SK-N-SH (cell line): Measurements from ENCODE around the gene BTBD9. TPM values are rescaled to one million over a fixed set of nuclear protein-coding genes. Genes with fewer than 3 reads are reported as not detected.

Experiments
- CTCF ChIA-PET: fragments of 300-600, 350-600 bp; formaldehyde crosslinking; extraction: SDS; loops from one replicate; lab custom pipeline; 2021; lab: Yijun Ruan, JAX
- POLR2A ChIA-PET: fragments of 350-600 bp; sonication (Branson Sonifier 250); formaldehyde crosslinking; extraction: SDS; loops from one replicate; lab custom pipeline; 2020; ENCODE audit warnings: antibody characterized with exemption, inconsistent platforms; lab: Yijun Ruan, JAX
- DNase-seq: peaks from one replicate; pipeline ENCODE4 v3.0.0; 2012
- H2AFZ ChIP-seq: fragments of 200-600 bp; sonication (generic); 2 replicates; pipeline ENCODE4 v1.8.1; 2016; ENCODE audit warnings: antibody characterized with exemption, mild to moderate bottlenecking, low read depth
- H3F3A ChIP-seq: fragments of 200-600 bp; sonication (generic); replicated peaks from 2 replicates; pipeline ENCODE3; 2016; ENCODE audit warnings: antibody characterized with exemption, mild to moderate bottlenecking; ENCODE audit not compliant: insufficient read depth
- H3K27ac ChIP-seq, 2 experiments: fragments of 200-500 bp in 1 of 2; fragments of 200-600 bp in 1 of 2; sonication (Bioruptor generic) in 1 of 2; sonication (generic), shearing (Covaris generic) in 1 of 2; 2 replicates each; pipeline versions ENCODE4 v1.5.1 to v1.6.1; 2014 to 2016; ENCODE audit warnings: low read depth in 2 of 2, inconsistent platforms in 1 of 2, low read length in 1 of 2, mild to moderate bottlenecking in 1 of 2, mixed read lengths in 1 of 2
- H3K27me3 ChIP-seq: fragments of 200-600 bp; sonication (generic), shearing (Covaris generic); 2 replicates; pipeline ENCODE4 v1.6.1; 2016; ENCODE audit warnings: mixed run types; ENCODE audit not compliant: insufficient read depth
- H3K36me3 ChIP-seq, 2 experiments: fragments of 200-500 bp in 1 of 2; fragments of 200-600 bp in 1 of 2; sonication (Bioruptor generic) in 1 of 2; sonication (generic) in 1 of 2; replicated peaks in 1 of 2; 2 replicates each; pipeline versions ENCODE3 to v1.5.1; 2014 to 2016; ENCODE audit warnings: low read length in 1 of 2, mild to moderate bottlenecking in 1 of 2; ENCODE audit not compliant: insufficient read depth in 2 of 2, control insufficient read depth in 1 of 2
- H3K4me1 ChIP-seq, 2 experiments: fragments of 200-500 bp in 1 of 2; fragments of 200-600 bp in 1 of 2; sonication (Bioruptor generic) in 1 of 2; sonication (generic), shearing (Covaris generic) in 1 of 2; 2 replicates each; pipeline versions ENCODE4 v1.5.1 to v1.6.1; 2014 to 2016; ENCODE audit warnings: low read depth in 1 of 2, low read length in 1 of 2, mixed run types in 1 of 2; ENCODE audit not compliant: insufficient read depth in 2 of 2, control insufficient read depth in 1 of 2
- H3K4me2 ChIP-seq: fragments of 200-600 bp; sonication (generic), shearing (Covaris generic); 2 replicates; pipeline ENCODE4 v1.6.1; 2017; ENCODE audit warnings: mixed run types
- H3K4me3 ChIP-seq, 2 experiments: fragments of 200-500 bp in 1 of 2; fragments of 200-600 bp in 1 of 2; sonication (Bioruptor generic) in 1 of 2; sonication (generic), shearing (Covaris generic) in 1 of 2; 2 replicates each; pipeline versions ENCODE4 v1.5.1 to v1.8.1; 2014 to 2016; ENCODE audit warnings: low read depth in 2 of 2, inconsistent platforms in 1 of 2, low read length in 1 of 2, mild to moderate bottlenecking in 1 of 2, mixed read lengths in 1 of 2, moderate library complexity in 1 of 2
- H3K79me2 ChIP-seq: fragments of 200-600 bp; sonication (generic); 2 replicates; pipeline ENCODE4 v1.8.1; 2017; ENCODE audit warnings: mild to moderate bottlenecking; ENCODE audit not compliant: insufficient read depth
- H3K9ac ChIP-seq: fragments of 200-600 bp; sonication (generic); 2 replicates; pipeline ENCODE4 v1.6.1; 2017; ENCODE audit warnings: mixed run types
- H3K9me2 ChIP-seq: fragments of 200-600 bp; sonication (generic); 2 replicates; pipeline ENCODE4 v1.6.1; 2017; ENCODE audit warnings: mixed run types
- H3K9me3 ChIP-seq: fragments of 200-600 bp; sonication (generic); 2 replicates; pipeline ENCODE4 v1.6.1; 2017; ENCODE audit warnings: mixed run types, mild to moderate bottlenecking, moderate library complexity
- H4K20me1 ChIP-seq: fragments of 200-600 bp; sonication (generic); 2 replicates; pipeline ENCODE4 v1.6.1; 2017; ENCODE audit warnings: mild to moderate bottlenecking, mixed run types; ENCODE audit not compliant: insufficient read depth
- CHD2 ChIP-seq: fragments of 150-350 bp; IDR thresholded peaks from 2 replicates; pipeline ENCODE4 v1.6.1; 2018; ENCODE audit warnings: low read length; ENCODE audit not compliant: partially characterized antibody
- FOSL2 ChIP-seq: IDR thresholded peaks from 2 replicates; pipeline ENCODE4 v1.4.0; 2012; ENCODE audit warnings: low read depth, mild to moderate bottlenecking, moderate library complexity, borderline replicate concordance
- GABPA ChIP-seq: IDR thresholded peaks from 2 replicates; pipeline ENCODE4 v1.4.0; 2012; ENCODE audit warnings: low read depth, mild to moderate bottlenecking
- GATA2 ChIP-seq: sonication (generic); formaldehyde crosslinking; IDR thresholded peaks from 2 replicates; pipeline ENCODE4 v1.5.0; 2020; ENCODE audit warnings: mild to moderate bottlenecking, missing genetic modification reagents
- IRF3 ChIP-seq: fragments of 150-350 bp; IDR thresholded peaks from 2 replicates; pipeline ENCODE4 v1.6.1; 2016; ENCODE audit warnings: mild to moderate bottlenecking, low read depth, low read length
- JUND ChIP-seq: IDR thresholded peaks from 2 replicates; pipeline ENCODE4 v1.4.0; 2012
- MAX ChIP-seq: IDR thresholded peaks from 2 replicates; pipeline ENCODE4 v1.4.0; 2012; ENCODE audit warnings: low read depth
- MXI1 ChIP-seq: IDR thresholded peaks from 2 replicates; pipeline ENCODE4 v1.6.1; 2012; ENCODE audit warnings: mild to moderate bottlenecking, low read depth, low read length, improper control_type of control experiment
- NFIC ChIP-seq: IDR thresholded peaks from 2 replicates; pipeline ENCODE4 v1.4.0; 2012; ENCODE audit warnings: borderline replicate concordance
- NRF1 ChIP-seq: IDR thresholded peaks from 2 replicates; pipeline ENCODE4 v1.6.1; 2012; ENCODE audit warnings: low read depth, mild to moderate bottlenecking, low read length
- PBX3 ChIP-seq: IDR thresholded peaks from 2 replicates; pipeline ENCODE4; 2012
- REST ChIP-seq: IDR thresholded peaks from 2 replicates; pipeline ENCODE4 v1.6.1; 2012; ENCODE audit warnings: mild to moderate bottlenecking, low read depth, low read length, moderate library complexity
- RXRA ChIP-seq: IDR thresholded peaks from 2 replicates; pipeline ENCODE4 v1.4.0; 2012; ENCODE audit warnings: low read depth, mild to moderate bottlenecking, borderline replicate concordance
- SIN3A ChIP-seq: IDR thresholded peaks from 2 replicates; pipeline ENCODE4 v1.6.1; 2012; ENCODE audit warnings: low read depth, mild to moderate bottlenecking, low read length, moderate library complexity, borderline replicate concordance
- SMC3 ChIP-seq: IDR thresholded peaks from 2 replicates; pipeline ENCODE4 v1.6.1; 2012; ENCODE audit warnings: low read depth, low read length, improper control_type of control experiment
- USF1 ChIP-seq: IDR thresholded peaks from 2 replicates; pipeline ENCODE4 v1.4.0; 2012; ENCODE audit warnings: low read depth, borderline replicate concordance
- YY1 ChIP-seq: IDR thresholded peaks from 2 replicates; pipeline ENCODE4 v1.4.0; 2012; ENCODE audit warnings: low read depth, mild to moderate bottlenecking
- ZBTB33 ChIP-seq: IDR thresholded peaks from 2 replicates; pipeline ENCODE4 v1.4.0; 2012; ENCODE audit warnings: low read depth, borderline replicate concordance
- WGBS: methylation state at CpG from one replicate; pipeline ENCODE4 v1.1.6; 2017; ENCODE audit warnings: low lambda C conversion rate; 5-methylcytosine and 5-hydroxymethylcytosine counted together
- polyA plus RNA-seq, 3 experiments: library from polyadenylated mRNA; depleted of rRNA; stranded (reverse); fragments of >200 nt; gene quantifications; 2 replicates each; pipeline ENCODE4 v1.2.3, GENCODE V29; 2012

BTBD9 gene
- polyA plus RNA-seq, 1 of the 3 experiments (the other 2 are of a cell fraction), result 2.2 TPM

- H2AFZ ChIP-seq, result no peak overlapping the region
- H4K20me1 ChIP-seq, result no peaks in the 10 kb centered on the region
- no peak overlapping the region for H3K4me2 ChIP-seq
- no peaks in the 10 kb centered on the region for H3K9me3 ChIP-seq
- 95% methylated on average over 3 of the region's 3 CpGs for WGBS
- CTCF ChIA-PET, result no interaction called here
- no peaks in the 10 kb centered on the region for H3K27me3 ChIP-seq
- H3K9me2 ChIP-seq, result no peaks in the 10 kb centered on the region
- POLR2A ChIA-PET, result no interaction called here
- no peak overlapping the region for H3K4me3 ChIP-seq
- TF ChIP-seq ZBTB33 (no peak), CHD2 (no peak), PBX3 (no peak), SIN3A (no peak), YY1 (no peak), JUND (no peak), NFIC (no peak), FOSL2 (no peak), MAX (no peak), GABPA (no peak), USF1 (no peak), SMC3 (no peak), GATA2 (CRISPR knock-in tag) (no peak)
- no peaks in the 10 kb centered on the region for H3K79me2 ChIP-seq
- DNase-seq, result no peak
- no peak overlapping the region for H3K27ac ChIP-seq
- peaks cover 0 to 5% of the 10 kb centered on the region in 2 experiments; a peak in 2 of 4 replicates for H3K4me1 ChIP-seq
- H3F3A ChIP-seq, result no peaks in the 10 kb centered on the region
- no peaks in the 10 kb centered on the region for H3K36me3 ChIP-seq
- no peak overlapping the region for H3K9ac ChIP-seq
Measured at GRCh38 chr6:38339914-38340313, 299.8 kb downstream of the BTBD9 start.

GRCh38 chr6:38337819-38338465 lies 301.8 kb downstream of the BTBD9 start:
- ChIA-PET CTCF (no interaction called here), POLR2A (no interaction called here)
- H4K20me1 ChIP-seq, result no peaks in the 10 kb centered on the region
- no peak overlapping the region; the same call in 1 of the 2 replicates for H3K9ac ChIP-seq
- WGBS, result 80% methylated on average over 4 of the region's 5 CpGs
- no peaks in the 10 kb centered on the region for H3K36me3 ChIP-seq
- H3K4me3 ChIP-seq, result no peak overlapping the region
- H3K79me2 ChIP-seq, result no peaks in the 10 kb centered on the region
- peaks cover 0 to 5% of the 10 kb centered on the region in 2 experiments; a peak in 2 of 4 replicates for H3K4me1 ChIP-seq
- H3K27me3 ChIP-seq, result no peaks in the 10 kb centered on the region
- peak overlapping the region in 1 of 2 experiments; percentile 57; a peak in 2 of 4 replicates for H3K27ac ChIP-seq
- no peak for DNase-seq
- H2AFZ ChIP-seq, result peak overlapping the region; percentile 36; the same call in 1 of the 2 replicates
- no peaks in the 10 kb centered on the region for H3K9me2 ChIP-seq
- no peaks in the 10 kb centered on the region for H3F3A ChIP-seq
- H3K9me3 ChIP-seq, result no peaks in the 10 kb centered on the region
- H3K4me2 ChIP-seq, result no peak overlapping the region
- TF ChIP-seq NRF1, result no peak
- peak; percentile 18; the same call in 1 of the 2 replicates for TF ChIP-seq FOSL2
- TF ChIP-seq IRF3, result no peak
- TF ChIP-seq REST, result no peak
- TF ChIP-seq MXI1, result no peak
- TF ChIP-seq RXRA, result no peak
